GM12891 (cell line): ENCODE results near the gene STAT3.

Source experiments
- PAX5 ChIP-seq: IDR thresholded peaks from 2 replicates; pipeline ENCODE4 v1.6.1; 2011; ENCODE audit warnings: low read length, moderate library complexity, mild to moderate bottlenecking; ENCODE audit not compliant: insufficient read depth, severe bottlenecking
- POLR2A ChIP-seq: IDR thresholded peaks from 2 replicates; pipeline ENCODE4 v1.6.1; 2011; ENCODE audit warnings: low read depth, low read length, control low read depth
- POLR2AphosphoS5 ChIP-seq: IDR thresholded peaks from 2 replicates; pipeline ENCODE4 v1.6.1; 2011; ENCODE audit warnings: low read depth, low read length, control low read depth
- SPI1 ChIP-seq: IDR thresholded peaks from 2 replicates; pipeline ENCODE4 v1.6.1; 2011; ENCODE audit warnings: low read depth, low read length, control low read depth
- TAF1 ChIP-seq: IDR thresholded peaks from 2 replicates; pipeline ENCODE4 v1.6.1; 2011; ENCODE audit warnings: low read depth, low read length, control low read depth

DNA sequence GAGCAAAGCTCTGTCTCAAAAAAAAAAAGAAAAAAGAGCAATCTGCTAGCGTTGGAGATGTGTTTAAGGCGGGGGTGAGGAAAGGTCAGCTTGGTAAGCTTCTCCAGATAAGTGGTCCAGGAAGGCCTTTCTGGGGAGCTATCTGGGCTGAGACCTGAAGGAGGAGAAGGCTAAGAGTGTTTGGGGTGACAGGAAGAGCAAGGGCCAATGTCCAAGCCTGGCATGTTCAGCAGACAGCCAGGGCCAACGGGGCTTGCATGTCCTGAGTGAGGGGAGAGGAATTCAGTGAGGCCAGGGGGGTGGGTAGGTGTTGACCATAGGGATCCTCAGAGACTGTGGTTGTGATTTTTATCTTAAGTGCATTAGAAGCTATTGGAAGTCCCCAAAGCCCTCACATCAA, 84.5 kb downstream of the STAT3 start:
- TF ChIP-seq POLR2AphosphoS5 = no peak
- TF ChIP-seq SPI1 = no peak
- TF ChIP-seq PAX5 = no peak
- TF ChIP-seq POLR2A = no peak
- TF ChIP-seq TAF1 = no peak
